AG08396 (cell line): Measurements from ENCODE around the gene CELF2.
A peak's percentile ranks its signal among the peaks of the same experiment; 100 is the strongest.
"Not testable (repeated sequence)": the region's sequence is repeated elsewhere in the genome, so short reads cannot be mapped to it uniquely, and the experiment has no call there.

Experiments
- DNase-seq: peaks from one replicate; pipeline ENCODE4 v3.0.0; 2012; ENCODE audit warnings: low spot score, mixed read lengths

Gene CELF2

DNA sequence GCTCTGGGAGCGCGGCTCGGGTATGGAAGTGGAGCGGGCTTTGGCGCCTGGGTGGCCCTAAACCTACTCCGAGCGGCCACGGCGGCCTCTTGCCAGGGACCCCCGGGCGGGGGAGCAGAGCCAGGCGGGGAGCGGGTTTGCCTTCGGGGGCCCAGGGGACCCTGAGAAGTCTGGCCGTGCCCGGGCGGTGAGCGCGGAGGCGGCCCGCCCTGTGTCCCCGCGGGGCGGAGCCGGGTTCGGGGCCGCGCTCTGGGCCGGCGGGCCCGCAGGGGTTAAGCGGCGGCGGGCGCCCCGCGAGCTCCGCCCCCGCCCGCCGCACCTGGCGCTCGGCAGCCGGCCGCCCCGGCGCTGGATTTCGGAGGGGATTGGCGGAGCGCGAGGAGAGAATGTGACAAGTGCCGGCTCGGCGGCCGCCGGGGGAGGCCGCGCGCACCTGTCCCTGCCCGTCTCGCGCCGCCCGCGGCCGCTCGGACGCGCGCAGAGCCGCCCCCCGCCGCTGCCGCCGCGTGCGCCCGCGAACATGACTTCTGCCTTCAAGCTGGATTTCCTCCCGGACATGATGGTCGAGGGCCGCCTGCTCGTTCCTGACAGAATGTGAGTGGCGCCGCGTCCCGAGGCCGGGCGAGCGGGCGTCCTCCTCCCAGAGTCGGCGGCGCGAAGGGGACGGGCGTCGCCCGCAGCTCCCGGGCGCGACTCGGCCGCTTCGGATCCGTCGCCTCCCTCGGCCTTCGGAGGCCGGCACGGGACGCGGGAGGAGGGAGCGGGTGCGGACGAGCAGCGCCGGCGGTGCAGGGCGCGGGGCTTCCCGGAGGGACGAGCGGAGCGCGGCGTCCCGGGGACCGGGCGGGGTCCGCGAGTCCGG lies at the start of gene CELF2:
Gene CELF2 (plus strand): TSS at position 303 of the 862 bp plus-strand sequence. CDS start 218 bp downstream, at position 521.
- DNase-seq = peak; percentile 24

GRCh38 chr10:10968257-10968588 lies 49.4 kb upstream of the CELF2 start:
- no peak for DNase-seq

DNA sequence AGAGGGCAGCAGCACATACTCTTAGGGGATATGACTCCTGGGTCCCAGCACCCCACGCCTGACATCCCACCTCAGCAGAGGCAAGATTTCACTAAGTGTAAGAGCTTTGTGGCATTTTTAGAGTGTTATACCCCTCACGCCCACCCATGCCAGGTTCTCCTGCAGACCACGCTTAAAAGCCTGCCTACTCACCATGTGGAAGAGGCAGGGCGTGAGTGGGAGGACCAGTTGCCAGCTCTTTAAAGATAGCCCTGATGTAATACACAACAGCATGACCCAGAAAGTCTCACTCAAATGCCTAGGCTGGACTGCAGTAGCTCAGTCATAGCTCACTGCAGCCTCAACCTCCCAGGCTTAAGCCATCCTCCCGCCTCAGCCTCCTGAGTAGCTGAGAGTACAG lies 44.4 kb upstream of the CELF2 start:
- no peak for DNase-seq

DNA sequence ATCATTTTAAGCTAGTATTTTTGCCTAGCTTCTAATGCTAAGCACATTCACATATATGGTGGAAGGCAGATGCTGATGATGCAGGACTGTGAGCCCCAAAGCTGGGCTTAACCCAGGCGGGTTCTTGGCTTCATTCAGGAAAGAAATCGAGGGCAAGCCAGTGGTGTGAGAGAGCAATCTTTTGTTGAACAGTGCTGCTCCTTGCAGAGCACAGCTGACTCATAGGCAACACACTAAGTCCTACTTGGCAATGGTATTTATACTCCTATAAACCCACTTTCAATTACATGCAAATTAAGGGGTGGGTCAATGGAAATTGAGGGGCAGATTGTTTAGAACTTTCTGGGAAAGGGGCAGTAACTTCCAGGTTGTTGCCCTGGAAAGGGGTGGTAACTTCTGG lies 42.0 kb upstream of the CELF2 start:
- DNase-seq = no peak

- no peak for DNase-seq
These were observed 41.0 kb upstream of the CELF2 start for GRCh38 chr10:10976652-10977051.

- DNase-seq = no peak
These were observed 40.3 kb upstream of the CELF2 start for GRCh38 chr10:10977226-10977956.

DNA sequence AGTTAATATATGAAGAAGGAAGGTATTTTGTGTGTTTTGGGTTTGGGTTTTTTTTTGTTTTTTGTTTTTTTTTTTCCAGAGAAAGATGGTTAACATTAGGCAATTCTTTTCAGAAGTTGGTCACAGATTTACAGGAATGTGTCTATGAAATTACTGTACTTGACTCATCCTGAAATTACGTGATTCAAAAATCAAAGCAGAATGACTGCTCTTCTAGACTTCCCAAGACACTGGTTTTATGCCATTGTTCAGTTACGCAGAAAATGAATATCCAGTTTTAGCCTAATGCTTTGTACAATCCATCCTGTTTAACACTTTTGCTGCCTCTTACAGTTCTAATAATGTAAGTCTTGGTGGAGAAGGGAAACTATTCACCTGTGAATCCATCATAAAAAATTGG lies 39.7 kb upstream of the CELF2 start:
- DNase-seq = no peak

GRCh38 chr10:10985361-10985760 lies 32.3 kb upstream of the CELF2 start:
- no peak for DNase-seq

DNA sequence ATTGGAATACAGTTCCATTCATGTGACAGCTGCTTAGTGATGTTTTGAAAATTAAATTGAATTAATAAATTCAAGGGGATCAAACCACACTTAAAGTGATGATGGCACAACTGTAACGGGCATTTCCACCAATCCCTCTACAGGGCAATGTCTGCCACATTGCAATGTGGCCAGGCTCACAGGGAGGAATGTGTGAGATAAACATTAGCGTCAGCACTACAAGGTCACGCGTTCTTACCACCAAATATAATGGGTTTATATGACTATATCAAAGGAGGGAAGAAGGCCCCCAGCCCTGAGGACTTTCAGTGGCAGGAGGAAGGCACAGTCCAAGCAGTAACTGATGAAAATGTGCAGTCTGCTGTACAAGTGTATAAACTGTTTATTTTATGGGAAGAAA lies 31.1 kb upstream of the CELF2 start:
- no peak for DNase-seq

DNA sequence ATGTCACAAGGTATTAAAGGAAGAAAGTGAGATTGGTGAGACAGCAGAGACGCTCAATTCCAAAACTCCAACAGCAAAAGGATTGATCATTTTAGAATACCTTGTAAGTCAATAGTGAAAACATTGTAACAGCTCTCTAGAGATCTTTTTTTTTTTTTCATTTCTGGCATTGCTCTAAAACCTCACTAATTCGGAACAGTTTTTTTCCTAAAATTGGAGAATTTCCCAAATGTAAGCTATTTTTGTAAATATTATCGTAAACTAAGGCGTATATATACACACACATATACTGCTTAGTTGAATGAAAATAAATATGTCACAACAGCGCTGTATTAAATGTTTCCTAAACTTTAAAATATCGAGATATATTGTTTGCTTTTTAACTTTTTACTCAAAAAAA lies 30.6 kb upstream of the CELF2 start:
- no peak for DNase-seq

DNA sequence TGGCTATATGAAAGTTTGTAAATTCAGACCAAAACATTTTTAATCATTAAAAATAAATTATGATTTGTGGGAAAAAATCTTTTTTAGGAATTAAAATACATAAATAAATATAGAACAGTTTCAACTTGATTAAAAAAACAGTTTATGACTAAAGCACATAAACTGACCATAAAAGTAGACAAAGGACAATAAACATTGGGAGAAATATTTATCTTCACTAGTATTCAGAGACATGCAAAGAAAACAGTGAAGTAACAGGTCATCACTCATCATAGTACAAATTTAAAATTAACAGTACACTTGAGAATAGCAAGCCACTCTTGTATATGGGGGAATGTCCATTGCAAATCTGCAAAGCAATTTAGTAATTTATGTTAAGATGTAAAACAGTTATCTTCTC lies 28.0 kb upstream of the CELF2 start:
- DNase-seq = no peak

DNA sequence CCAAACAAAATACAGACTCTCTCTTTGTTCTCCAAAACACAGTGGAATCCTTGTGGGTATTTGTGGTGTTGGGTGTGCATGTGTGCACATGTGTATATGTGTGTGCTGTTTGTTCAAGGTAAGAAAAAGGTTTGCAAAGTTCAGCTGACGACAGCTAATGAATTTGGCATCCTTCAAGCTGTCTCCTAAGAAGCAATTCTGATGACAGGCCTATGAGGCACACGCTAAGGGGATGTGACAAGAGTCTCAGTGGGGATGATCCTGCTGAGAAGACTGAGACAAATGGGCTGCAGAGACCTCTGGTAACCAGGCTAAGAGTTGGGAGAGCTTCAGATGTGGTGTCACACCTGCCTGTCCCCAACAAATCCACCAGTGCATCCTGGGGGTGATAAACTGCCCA lies 26.5 kb upstream of the CELF2 start:
- no peak for DNase-seq

DNA sequence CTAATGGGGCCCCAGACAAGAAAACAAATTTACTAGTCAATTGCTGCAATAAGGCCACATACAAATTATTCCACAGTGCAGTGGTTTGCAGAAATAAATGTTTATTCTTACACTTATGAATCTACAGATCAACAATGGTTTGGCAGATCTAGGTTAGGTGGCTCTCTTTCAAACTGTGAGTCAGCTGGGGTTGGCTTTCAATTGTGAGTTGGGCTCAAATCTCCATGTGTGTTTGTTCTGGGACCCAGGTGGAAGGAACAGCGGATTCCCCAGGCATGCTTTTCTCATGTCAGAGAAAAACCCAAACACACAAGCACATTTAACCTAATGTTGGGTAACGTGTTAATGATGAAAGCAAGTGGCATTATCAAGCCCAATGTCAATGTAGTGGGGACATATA lies 25.6 kb upstream of the CELF2 start:
- DNase-seq = no peak

DNA sequence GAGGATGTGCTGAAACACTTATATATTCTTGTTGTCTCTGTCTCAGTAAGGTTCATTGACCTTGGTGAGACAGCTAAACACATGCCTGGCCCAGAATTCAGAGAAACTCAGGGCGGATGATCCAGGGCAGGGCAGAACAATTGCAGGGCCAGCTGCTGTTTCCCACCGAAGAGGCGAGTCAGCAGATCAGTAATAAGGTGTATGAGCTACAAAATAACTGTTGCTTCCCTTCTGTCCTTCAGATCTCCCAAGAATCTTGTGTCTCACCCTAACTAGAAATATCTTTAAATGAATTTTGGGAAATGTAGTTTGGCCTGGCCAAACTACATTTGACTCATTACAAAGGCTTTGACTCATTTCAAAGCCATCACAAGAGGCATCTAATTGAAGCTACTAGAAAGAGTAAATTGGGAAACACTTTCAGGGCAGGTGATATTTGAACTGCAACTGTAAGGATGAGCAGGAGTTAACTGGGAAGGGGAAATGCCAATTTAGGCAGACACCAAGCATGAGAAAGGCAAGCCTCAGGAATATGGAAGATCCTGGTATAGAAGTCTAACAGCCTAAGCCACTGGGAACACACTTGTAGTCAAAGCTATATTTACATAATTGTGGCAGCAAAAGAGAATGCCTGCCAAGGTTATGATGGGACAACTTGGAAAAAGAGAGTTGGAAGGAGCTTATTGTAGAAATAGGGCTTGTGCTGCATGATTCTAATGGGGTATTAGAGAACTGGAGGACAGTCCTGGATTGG lies 24.5 kb upstream of the CELF2 start:
- DNase-seq = no peak

DNA sequence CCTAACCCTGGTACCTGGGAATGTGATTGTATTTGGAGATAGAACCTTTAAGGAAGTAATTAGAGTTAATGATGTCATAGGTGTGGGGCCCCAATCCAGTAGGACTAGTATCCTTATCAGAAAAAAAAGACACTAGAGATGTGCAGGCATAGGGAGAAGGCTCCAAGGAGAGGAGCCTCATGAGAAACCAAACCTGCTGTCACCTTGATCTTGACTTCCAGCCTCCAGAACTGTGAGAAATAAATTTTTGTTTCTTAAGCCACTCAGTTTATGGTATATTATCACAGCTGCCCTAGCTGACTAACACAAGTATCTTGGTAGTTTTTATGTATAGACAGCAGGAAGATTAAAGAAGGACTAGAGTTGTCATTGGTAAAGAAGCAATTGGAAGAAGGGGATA lies 23.9 kb upstream of the CELF2 start:
- no peak for DNase-seq

GRCh38 chr10:10994360-10994759 lies 23.3 kb upstream of the CELF2 start:
- no peak for DNase-seq

DNA sequence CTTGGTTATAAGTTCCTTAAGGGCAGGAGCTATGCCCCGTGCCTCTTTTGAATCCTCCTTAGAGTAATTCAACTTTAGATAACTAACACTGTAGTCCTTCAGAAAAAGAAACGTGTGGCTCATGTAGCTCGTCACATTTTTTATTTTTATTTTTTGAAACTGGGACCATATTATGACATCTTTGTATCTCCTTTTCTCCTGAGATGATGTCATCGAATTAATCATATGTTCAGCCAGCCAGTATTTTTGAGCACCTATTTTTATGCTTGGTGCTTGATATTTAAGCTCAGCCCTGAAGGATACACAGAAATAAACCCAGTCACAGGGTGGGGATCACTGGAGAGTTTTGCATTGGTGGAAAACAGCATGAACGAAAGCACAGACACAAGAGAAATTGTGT lies 22.6 kb upstream of the CELF2 start:
- no peak for DNase-seq

DNA sequence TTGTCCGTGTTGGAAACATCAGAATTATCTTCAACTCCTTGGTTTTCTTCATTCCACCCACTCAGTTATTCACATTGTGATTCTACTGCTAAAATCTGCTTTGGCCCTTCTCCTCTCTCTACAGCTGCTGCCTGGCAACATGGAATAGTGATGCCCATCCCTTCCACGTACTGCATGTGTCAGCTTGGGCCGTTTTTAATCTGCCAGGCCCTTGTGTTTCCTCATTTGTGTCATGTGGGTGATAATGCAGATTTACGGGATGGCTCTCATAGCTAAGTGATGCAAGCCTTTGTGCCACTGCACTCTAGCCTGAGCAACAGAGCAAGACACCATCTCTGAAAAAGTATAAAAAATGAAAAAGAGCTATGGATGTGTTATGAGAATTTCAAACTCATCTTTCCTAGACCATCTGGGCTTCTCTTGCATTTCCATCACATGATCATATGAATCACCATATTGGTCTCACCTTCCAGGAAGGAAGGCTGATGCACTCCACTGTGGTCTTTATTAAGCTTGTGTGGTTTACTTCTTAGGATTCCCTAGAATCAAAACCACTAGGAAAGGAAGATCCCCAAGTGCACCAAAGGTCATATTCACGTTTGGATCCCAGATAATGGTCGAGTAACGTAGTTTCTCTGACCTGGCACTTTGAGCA lies 20.6 kb upstream of the CELF2 start:
- DNase-seq = no peak

GRCh38 chr10:10999501-10999900 lies 18.2 kb upstream of the CELF2 start:
- DNase-seq = not testable (repeated sequence)

GRCh38 chr10:11002485-11002884 lies 15.2 kb upstream of the CELF2 start:
- no peak for DNase-seq

DNA sequence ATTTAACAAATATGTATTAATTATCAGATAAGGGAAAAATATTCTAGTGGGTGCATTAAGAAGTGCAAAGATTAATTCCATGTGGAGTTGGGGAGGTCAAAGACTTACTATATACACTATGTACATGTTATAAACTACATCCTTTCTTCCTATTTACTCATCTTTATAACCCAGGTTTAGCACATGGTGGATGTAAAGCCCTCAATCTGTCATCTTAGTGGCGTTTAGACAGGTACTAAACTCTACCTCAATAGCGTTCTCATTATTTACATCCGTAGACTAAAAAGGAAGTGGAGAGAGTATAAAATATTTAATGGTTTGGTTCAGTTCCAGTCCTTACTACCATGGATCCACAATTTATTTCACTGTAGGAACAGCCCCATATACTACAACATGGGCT lies 14.8 kb upstream of the CELF2 start:
- no peak for DNase-seq

- no peak for DNase-seq
These were observed 14.0 kb upstream of the CELF2 start for GRCh38 chr10:11003679-11004078.
